NCI-H526 (cell line): ENCODE data around the gene UROS.

Source experiments
- DNase-seq, 2 experiments: peaks; one replicate each; lab custom pipeline; 2025; lab: John Stamatoyannopoulos, UW

Gene UROS

DNA sequence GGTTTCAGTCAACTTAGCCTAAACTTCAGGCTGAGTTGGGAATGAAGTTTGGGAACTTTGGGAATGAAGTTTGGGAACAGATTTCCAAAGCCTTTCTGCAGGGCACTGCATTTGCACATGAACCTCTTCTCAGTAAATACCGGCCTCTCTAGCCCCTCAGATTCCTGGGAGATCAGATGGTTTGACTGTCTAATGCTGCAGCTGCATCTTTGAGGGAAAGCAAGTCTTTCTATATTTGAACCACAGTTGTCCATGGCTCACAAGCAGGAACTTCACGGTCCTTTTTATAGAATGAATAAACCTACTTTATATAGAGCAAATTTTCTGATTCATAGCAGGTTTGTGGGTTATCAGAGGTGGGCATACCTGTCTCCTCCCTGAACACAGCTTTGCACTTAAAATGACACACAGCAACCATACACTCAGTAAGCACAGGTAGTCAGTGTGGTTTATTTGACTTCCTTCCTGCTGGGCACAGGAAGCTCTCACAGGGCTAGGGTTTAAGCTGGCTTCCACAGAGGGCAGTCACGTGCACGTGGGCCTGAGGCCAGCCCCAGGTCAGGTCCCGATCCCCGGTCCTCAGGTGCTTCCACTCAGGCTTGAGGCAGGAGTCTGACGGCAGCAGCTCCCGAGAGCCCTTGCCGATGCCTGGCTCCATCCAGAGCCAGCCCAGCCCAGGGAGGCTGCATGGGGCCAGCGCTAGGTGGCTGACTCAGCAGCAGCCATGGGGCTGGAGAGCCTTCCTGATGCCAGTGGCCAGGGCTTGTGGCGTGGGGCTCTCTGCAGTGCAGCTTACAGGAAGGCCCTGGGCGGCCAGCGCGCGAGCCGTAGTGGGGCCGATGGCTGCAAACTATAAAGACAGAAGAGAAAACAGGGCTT is 34.7 kb downstream of the UROS start:
- no peak for DNase-seq

GRCh38 chr10:125785791-125786190 is 37.3 kb downstream of the UROS start:
- DNase-seq, result no peak

DNA sequence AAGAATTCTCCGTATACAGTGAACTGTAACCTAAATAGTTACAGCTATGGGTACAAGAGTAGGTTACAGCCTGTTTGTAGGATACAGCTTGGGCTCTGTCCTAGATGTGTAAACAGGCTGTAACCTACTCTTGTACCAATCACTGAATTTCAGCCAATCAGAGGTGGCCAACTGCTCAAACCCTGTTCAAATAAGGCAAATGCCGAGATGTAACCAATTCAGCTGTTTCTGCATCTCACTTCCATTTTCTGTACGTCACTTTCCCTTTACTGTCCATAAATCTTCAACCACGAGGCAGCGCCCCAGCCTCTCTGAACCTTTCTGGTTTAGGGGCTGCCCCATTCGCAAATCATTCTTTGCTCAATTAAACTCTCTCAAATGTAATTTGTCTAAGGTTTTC is 39.1 kb downstream of the UROS start:
- no peak for DNase-seq

DNA sequence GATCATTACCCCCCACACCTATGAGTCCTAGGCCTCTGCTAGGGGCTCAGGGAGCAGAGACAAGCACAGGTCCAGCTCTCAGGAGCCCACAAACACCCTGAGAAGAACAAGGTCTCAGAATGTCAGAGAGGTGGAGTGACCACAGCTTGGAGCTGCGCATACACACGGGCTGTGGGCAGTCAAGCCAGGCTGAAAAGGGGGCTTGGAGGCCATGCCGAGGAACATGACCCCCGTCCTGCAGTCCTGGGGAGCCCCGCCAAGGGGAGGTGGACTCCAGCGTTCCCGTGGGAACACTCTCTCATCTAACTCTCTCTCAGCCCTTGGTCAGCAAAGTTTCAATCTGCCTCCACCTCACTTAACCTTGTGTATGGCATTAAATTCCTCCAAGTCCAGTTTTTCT is 39.6 kb downstream of the UROS start:
- no peak for DNase-seq

DNA sequence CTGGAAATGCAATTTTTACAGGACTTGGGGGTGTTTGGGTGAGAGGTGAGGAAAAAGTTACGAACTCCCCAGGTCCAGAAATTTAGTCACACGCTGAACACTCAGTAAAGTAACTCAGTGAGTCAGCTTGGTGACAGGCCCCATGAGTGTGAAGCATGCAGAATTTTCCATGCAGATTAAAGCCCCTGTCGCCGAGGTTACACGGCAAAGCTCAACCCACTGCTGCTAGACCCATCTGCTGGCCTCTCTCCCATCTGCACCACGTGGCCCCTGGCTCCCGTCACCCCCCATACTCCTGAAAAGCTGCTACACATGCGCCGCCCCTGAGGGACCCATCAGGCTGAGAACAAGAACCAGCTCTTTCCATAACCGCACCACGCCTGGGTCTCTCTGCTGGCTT is 40.4 kb downstream of the UROS start:
- no peak for DNase-seq

- DNase-seq, result no peak
Observed at GRCh38 chr10:125782054-125782453, 41.0 kb downstream of the UROS start.

GRCh38 chr10:125781374-125781773 is 41.7 kb downstream of the UROS start:
- no peak for DNase-seq

DNA sequence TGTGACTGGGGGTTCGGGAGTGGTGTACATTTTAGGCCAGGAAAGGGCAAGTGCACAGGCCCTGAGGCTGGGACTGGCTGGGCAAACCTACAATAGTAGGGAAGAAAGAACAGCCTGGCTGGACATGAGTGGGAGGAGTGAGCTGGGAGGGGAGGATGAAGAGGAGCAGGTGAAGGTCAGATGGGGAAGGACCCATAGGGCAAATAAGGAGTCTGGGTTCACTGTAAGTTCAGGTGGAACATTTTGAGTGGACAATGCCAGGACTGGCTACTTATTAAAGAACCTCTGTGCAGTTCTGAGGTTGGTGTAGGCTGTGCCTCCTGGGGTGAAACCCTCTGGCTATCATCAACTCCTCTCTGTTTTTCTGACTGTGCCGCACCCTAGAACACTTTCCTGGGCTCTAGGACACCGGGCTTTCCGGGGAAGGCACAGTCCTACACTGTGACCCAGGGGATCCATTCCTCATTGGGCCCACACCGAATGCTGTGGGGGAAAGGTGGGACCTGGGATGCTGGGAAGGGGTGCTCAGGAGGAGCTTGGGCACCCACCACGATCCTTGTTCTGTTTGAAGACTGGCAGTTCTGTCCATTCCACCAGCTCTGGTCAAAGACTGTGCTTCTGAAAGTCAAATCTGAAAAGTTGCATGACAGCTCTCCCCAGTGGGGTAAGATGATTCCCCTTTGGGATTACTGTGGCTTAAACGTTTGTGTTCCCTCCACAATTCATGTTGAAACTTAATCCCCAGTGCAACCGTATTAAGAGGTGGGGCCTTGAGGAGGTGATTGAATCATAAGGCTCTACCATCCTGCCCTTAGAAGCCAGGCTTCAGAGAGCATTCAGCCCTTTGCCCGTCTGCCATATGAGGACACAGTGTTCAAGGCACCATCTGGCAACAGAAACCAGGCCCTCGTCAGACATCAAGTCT is 43.4 kb downstream of the UROS start:
- no peak for DNase-seq

- DNase-seq, result no peak
Observed at GRCh38 chr10:125778556-125778955, 44.5 kb downstream of the UROS start.

DNA sequence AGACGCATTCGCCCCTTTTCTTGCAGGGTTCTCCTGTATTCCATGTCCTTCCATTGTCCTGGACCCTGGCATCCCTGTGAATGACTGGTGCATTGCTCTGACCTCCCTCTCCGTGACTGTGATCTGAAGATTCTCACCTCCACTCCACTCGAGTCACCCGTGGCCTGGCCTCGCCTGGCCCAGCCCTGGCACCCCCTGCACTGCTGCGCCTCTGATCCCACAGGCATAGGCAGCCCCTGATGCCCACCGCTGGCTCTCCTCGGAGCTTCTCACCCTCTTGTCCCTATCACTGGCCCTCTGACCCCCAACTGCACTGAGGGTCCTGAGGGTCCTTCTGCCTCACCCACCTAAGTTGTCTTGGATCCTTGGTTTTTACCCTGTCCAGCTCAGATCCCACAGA is 45.3 kb downstream of the UROS start:
- no peak for DNase-seq

DNA sequence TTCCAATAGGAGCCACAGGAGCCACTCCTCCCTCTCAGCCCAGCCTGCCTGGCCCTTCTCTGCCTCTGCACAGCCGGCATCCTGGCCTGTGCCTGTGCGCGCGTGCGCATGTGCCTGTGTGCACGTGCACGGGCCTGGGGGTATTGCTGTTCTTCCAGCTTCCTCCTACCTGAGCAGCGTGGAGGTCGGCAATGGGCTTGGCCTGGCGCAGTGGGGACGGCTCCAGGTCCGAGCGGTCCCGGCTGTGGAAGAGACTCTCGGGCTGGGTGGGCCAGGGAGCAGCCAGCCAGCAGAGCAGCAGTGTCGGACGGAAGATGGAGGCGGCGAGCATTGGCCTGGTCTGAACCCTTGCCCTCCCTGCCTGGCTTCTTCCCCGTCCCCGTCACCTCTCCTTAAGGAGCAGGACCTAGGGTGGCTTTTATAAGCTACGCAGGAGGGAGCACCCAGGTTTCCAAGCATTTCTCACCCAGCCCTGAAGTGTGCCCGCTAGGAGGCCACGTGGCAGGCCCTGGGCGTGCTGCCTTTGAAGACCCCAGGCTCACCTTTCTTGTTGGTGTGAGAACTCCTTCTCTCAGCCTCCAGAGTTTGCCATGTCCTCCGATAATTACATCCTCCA is 47.5 kb downstream of the UROS start, which contains the start of gene MMP21:
MMP21 (minus strand) TSS at position 331 of the 616 bp plus-strand sequence; CDS start at position 331, 0 bp downstream.
- no peak for DNase-seq

GRCh38 chr10:125774581-125775191 is 48.4 kb downstream of the UROS start:
- no peak for DNase-seq

- DNase-seq, result no peak
Observed at GRCh38 chr10:125773687-125774543, 49.1 kb downstream of the UROS start.

DNA sequence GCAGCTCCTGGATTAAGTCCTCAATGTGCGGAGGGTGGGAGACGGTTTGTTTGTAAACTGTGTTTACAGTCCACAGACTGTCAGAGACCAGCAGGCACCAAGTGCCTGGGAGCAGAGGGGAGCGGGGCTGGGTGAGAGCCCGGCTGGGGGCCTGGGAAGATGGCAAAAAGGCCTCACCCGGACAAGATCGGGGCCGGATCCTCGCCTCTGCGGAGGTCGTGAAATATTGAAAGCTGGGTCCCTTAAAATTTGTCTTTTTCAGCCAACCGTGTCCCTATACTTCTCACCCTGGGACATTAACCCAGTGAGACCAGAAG is 50.2 kb downstream of the UROS start:
- no peak for DNase-seq

GRCh38 chr10:125772112-125772863 is 50.8 kb downstream of the UROS start:
- no peak for DNase-seq

- no peak for DNase-seq
Observed at GRCh38 chr10:125770844-125771243, 52.2 kb downstream of the UROS start.

- no peak for DNase-seq
Observed at GRCh38 chr10:125769175-125769574, 53.9 kb downstream of the UROS start.

DNA sequence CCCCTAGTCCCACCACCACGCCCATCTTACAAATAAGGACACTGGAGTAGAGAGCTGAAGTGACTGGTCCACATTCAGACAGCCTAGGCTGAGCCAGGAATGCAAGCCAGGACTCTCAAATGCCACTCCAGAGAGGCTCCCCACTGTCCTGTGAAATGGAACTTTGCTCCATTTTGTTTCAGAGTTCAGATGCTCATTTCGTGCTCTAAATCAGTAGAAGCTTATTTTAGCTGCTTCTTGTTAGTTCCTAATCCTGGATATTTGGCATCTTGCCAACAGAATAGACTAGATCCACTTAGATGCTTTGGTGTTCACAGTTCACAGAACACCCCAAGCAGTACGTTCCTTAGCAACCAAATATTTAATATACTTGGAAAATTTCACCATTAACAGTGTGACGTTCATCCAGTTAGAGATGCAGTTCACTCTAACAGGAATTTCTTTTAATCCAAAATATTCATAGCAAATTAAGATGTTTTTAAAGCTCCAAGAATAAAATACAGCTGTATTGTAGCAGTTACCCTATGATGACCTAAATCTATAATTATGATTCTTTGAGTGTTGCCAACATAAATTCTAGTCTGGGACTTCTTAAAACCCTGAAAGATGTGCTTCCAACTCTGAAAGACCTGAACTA is 54.7 kb downstream of the UROS start:
- no peak for DNase-seq

- no peak for DNase-seq
Observed at GRCh38 chr10:125766511-125766910, 56.5 kb downstream of the UROS start.

GRCh38 chr10:125765835-125766234 is 57.2 kb downstream of the UROS start:
- no peak for DNase-seq
